Measurements from ENCODE around the gene SAMM50.

The SAMM50 gene

DNA sequence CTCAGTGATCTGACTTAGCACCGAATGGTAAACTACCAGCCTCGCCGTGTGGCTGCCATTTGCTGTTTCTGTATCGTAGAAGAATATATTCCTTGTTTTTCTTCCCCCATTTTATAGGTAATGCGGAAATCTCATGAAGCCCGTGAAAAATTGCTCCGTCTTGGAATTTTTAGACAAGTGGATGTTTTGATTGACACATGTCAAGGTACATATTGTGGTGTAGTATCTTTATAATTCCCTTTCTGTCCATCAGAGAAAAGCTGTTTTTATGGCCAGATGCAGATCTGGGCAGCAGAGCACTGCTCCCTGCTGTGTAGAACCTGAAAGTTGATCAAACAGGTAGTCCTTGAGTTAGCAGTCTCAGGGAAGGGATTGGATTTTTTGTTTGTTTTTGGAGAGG, 13.4 kb downstream of the SAMM50 start:
- no peak for TF ChIP-seq CTCF (IDR thresholded peaks at IDR 0.05; ENCODE audit: control insufficient read depth, extremely low read depth, insufficient read depth)
- H3K4me3 ChIP-seq (ENCODE audit: low read depth, low read length), result no peak overlapping the region
- DNase-seq (ENCODE audit: low read depth), result no peak

DNA sequence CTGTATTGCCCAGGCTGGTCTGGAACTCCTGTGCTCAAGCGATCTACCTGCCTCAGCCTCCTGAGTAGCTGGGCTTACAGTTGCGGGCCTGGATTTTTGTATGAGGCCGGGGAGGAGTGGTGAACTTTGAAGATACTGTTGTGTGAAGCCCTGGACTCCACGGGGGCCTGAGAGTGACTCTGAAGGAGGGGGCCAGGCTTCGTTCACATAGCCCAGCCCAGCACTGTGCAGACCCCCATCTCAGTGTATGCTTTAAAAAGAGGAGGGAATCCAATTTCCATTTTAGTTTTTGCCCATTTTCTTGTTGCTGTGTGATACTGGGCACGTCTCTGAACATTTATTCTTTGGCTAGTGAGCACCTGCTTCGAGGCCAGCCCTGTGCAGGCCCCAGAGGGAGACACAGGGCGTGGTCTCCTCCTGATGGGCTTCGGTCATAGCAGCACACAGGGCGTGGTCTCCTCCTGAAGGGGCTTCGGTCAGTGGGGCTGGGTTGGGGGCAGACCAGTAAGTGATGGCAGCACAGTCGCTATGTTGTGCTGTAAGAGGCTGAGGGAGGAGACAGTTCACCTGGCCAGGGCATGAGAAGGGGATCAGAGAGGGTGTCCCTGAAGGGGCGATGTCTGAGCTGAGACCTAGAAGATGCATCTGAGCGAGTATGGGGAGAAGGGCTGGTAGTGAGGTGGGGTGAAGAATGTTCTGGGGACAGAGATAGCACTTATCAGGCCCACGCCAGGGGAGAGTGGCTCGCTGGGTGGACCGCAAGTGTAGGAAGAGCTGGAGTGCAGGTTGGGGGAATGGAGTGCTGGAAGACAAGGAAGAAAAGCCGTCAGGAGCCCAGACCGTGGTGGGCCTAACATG, 14.0 kb downstream of the SAMM50 start:
- TF ChIP-seq CTCF (IDR thresholded peaks at IDR 0.05; ENCODE audit: control insufficient read depth, extremely low read depth, insufficient read depth), result no peak
- DNase-seq (ENCODE audit: low read depth), result no peak
- no peak overlapping the region for H3K4me3 ChIP-seq (ENCODE audit: low read depth, low read length)

DNA sequence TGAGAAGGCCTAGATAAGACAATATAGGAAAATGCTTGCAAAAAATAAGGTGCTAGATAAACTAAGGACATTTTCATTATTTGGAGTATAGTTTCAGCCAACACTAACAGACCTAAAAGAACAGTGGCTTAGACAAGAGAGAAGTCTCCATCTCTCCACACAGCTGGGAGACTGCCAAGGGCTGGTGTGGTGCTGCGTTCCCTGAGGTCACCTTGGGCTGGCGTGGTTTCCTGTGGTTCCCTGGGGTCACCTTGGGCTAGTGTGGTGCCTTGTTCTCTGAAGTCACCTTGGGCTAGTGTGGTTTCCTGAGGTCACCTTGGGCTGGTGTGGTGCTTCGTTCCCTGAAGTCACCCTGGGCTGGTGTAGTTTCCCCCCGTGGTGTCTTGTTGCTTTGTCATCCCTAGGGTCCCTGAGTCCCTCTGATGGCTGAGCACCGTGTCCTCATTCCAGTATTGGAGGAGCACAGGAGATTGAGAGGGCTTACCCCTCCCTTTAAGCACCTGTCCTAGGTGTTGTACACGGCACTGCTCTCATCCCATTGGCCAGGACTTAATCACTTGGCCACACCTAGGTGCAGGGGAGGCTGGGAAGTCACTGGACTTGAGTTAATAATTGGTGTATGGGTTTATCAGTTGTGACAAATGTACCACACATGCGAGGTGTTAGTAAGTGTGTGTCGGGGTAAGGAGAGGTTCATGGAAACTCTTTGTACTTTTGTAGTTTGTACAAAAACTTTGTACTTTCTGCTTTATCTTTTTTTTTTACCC, 14.9 kb downstream of the SAMM50 start:
- DNase-seq (ENCODE audit: low read depth), result no peak
- no peak for TF ChIP-seq CTCF (IDR thresholded peaks at IDR 0.05; ENCODE audit: control insufficient read depth, extremely low read depth, insufficient read depth)
- no peak overlapping the region for H3K4me3 ChIP-seq (ENCODE audit: low read depth, low read length)

GRCh38 chr22:43971112-43971511, 15.9 kb downstream of the SAMM50 start:
- DNase-seq (ENCODE audit: low read depth), result no peak
- no peak overlapping the region for H3K4me3 ChIP-seq (ENCODE audit: low read depth, low read length)
- no peak for TF ChIP-seq CTCF (IDR thresholded peaks at IDR 0.05; ENCODE audit: control insufficient read depth, extremely low read depth, insufficient read depth)

DNA sequence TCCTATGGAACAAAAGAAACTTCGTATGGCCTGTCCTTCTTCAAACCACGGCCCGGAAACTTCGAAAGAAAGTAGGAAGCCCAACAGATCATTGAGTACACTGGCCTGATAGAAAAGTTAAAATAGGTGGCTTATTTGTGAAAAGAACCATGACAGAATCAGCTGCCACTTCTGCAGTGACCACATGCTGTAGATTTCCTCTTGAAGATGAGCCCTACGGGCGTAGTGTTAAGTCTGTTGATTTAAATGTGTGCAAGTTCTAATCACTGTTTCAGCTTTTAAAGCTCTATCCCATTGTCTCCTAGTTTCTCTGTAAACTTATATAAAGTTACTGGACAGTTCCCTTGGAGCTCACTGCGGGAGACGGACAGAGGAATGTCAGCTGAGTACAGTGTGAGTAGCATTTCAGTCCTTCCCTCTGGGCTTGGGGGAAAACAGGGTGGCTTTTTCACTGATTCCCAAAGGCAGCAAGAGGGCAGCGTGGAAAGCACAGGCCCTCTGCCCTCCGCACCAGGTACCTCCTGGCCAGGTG, 17.8 kb downstream of the SAMM50 start:
- no peak for TF ChIP-seq CTCF (IDR thresholded peaks at IDR 0.05; ENCODE audit: control insufficient read depth, extremely low read depth, insufficient read depth)
- H3K4me3 ChIP-seq (ENCODE audit: low read depth, low read length), result no peak overlapping the region
- DNase-seq (ENCODE audit: low read depth), result no peak

- DNase-seq (ENCODE audit: low read depth), result no peak
- no peak for TF ChIP-seq CTCF (IDR thresholded peaks at IDR 0.05; ENCODE audit: control insufficient read depth, extremely low read depth, insufficient read depth)
- H3K4me3 ChIP-seq (ENCODE audit: low read depth, low read length), result no peak overlapping the region
Observed at GRCh38 chr22:43974028-43974545, 18.8 kb downstream of the SAMM50 start.
